Esophagus (tissue), 2 donors: ENCODE measurements around the gene MAX. TPM values are rescaled to one million over a fixed set of nuclear protein-coding genes. Genes with fewer than 3 reads are reported as not detected.

Experiments
- H3K27ac ChIP-seq, 2 donors: one replicate each; pipeline ENCODE4 v1.5.1; 2013; ENCODE audit warnings: low read depth in 2 of 2, mild to moderate bottlenecking in 2 of 2, inconsistent platforms in 1 of 2, low read length in 1 of 2, moderate library complexity in 1 of 2
- H3K27me3 ChIP-seq, 2 donors: one replicate each; pipeline ENCODE4 v1.6.1; 2013; ENCODE audit warnings: low read length in 2 of 2, control low read depth in 1 of 2, mild to moderate bottlenecking in 1 of 2; ENCODE audit not compliant: insufficient read depth in 2 of 2, control insufficient read depth in 1 of 2
- H3K36me3 ChIP-seq, 2 donors: one replicate each; pipeline ENCODE4 v1.6.1; 2013; ENCODE audit warnings: low read length in 1 of 2; ENCODE audit not compliant: control insufficient read depth in 2 of 2, insufficient read depth in 2 of 2
- H3K4me1 ChIP-seq, 2 donors: one replicate each; pipeline ENCODE4 v1.6.1; 2013; ENCODE audit warnings: low read length in 1 of 2; ENCODE audit not compliant: control insufficient read depth in 2 of 2, insufficient read depth in 2 of 2
- H3K4me3 ChIP-seq, 2 donors: one replicate each; pipeline ENCODE4 v1.5.1; 2013; ENCODE audit warnings: low read length in 2 of 2, mild to moderate bottlenecking in 2 of 2, low read depth in 1 of 2, moderate library complexity in 1 of 2
- H3K9me3 ChIP-seq, 2 donors: one replicate each; pipeline ENCODE4 v1.6.1; 2013; ENCODE audit warnings: mild to moderate bottlenecking in 2 of 2, low read depth in 1 of 2, low read length in 1 of 2, moderate library complexity in 1 of 2; ENCODE audit not compliant: control insufficient read depth in 2 of 2, insufficient read depth in 1 of 2
- WGBS, 2 donors: extraction: QIAGEN DNeasy Blood & Tissue Kit; methylation state at CpG; one replicate each; pipeline ENCODE4 v1.1.7; 2013; 5-methylcytosine and 5-hydroxymethylcytosine counted together
- polyA plus RNA-seq, 2 donors: library from polyadenylated mRNA; stranded (reverse); fragments of 200-250 nt; gene quantifications; one replicate each; pipeline ENCODE4 v1.2.3, GENCODE V29; 2013
- donor health status: healthy with polysubstance abuse.
- donor health status: Bipolar disorder and iron deficiency.

MAX gene, protein sequence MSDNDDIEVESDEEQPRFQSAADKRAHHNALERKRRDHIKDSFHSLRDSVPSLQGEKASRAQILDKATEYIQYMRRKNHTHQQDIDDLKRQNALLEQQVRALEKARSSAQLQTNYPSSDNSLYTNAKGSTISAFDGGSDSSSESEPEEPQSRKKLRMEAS
- 10 to 100 TPM; 52.2 to 66.8 TPM for polyA plus RNA-seq

DNA sequence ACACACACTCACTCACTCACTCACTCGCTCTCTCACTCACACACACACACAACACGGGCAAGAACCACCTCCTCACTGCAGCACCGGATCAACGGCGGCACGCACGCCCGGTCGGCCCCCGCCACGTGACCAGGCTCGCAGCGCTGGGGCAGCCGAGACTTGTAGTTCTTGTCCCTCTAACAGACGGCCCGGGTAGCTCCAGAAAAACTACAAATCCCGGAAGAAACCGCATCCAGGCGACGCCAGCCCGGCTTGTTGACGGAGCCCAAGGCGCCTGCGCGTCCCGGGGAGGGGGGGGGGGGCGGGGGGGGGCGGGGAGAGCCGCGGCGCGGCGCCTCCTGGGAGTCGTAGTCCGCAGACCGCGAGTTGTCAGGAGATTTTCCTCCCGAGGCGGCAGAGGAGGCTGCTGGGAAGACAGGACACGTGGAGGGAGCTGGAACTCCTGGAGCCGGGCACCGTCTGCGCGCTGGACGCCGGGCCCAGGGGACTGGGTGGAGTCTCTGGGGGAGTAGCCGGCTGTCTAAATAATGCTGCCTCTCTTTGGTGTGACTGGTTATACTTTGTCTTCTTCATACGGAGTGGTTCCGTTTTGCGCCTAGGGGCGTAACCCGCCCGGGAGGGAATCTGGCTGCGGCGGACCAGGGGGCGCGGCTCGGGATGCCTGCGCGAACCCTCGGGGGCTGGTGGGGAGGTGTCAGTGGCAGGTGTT lies at the start of gene MAX:
TSS of gene MAX (minus strand) at position 77 of the 709 bp plus-strand sequence. CDS start 178 bp downstream, outside the sequence.
- peaks cover 0 to 2% of the 10 kb centered on the region in 2 donors for H3K4me1 ChIP-seq
- H3K27ac ChIP-seq, result peak within 1 kb of the TSS; percentile 92 to 94
- H3K36me3 ChIP-seq, result no peaks in the 10 kb centered on the region
- H3K27me3 ChIP-seq, result no peaks in the 10 kb centered on the region
- no peaks in the 10 kb centered on the region for H3K9me3 ChIP-seq
- WGBS, 2 donors, result 0 to 1% methylated on average over 55 to 61 of the region's 61 CpGs
- H3K4me3 ChIP-seq, result peak within 1 kb of the TSS; percentile 86 to 95

DNA sequence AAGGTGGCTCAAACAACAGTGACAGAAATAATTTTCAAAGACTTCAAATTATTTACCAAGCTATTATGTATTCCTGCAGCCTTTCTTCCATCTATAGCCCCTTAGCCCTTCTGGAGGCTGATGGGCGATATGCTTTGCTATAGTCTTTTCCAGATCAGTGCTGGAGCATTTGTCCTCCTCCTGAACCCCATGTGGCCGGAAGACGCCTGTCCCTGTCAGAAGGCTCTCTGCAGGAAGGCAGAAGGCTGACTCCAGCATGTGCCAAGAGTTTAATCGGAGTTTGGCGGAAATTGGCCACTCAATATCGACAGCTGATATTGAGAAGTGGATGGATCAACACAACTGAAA lies 49.3 kb upstream of the MAX start:
- no peak overlapping the region for H3K4me3 ChIP-seq
- H3K4me1 ChIP-seq, result peaks cover 3 to 4% of the 10 kb centered on the region in 2 donors
- 87 to 88% methylated on average over 6 of the region's 6 CpGs for WGBS, 2 donors
- no peak overlapping the region for H3K27ac ChIP-seq
- no peaks in the 10 kb centered on the region for H3K9me3 ChIP-seq
- no peaks in the 10 kb centered on the region for H3K36me3 ChIP-seq
- H3K27me3 ChIP-seq, result no peaks in the 10 kb centered on the region

DNA sequence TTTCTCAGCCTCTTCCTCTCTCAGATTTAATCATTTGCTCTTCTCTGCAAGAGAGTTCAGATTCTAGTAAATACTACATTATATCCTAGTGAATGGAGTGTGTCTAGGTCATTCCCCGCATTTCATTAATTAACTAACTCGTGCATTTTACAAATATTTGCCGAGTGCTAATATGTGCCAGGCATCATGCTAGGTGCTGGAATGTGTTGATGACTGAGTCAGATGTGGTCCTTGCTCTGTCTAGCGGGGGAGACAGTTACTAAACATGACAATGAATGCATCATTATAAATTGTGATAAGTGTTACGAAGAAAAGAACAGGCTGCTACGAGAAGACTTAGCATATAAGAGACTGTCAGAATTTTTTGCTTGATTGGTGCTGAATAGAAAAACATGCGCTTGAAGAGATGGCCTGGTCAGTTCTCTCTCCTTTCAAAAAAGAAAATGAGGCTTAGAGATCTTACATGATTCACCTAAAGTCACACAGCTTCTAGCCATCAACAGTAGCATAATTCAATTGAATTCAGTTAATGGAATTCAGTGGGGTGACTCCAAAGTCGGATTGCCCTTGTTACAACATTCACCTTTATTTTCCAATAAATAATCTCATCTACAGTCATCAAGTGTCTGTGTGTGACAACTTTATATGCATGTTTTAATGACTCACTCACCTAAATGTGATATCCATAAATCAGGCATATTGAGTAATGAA lies 48.7 kb upstream of the MAX start:
- no peaks in the 10 kb centered on the region for H3K27me3 ChIP-seq
- no peak overlapping the region for H3K4me3 ChIP-seq
- 78 to 84% methylated on average over 8 of the region's 8 CpGs for whole genome bisulfite sequencing, 2 donors
- no peak overlapping the region for H3K27ac ChIP-seq
- H3K36me3 ChIP-seq, result no peaks in the 10 kb centered on the region
- H3K4me1 ChIP-seq, result no peaks in the 10 kb centered on the region
- no peaks in the 10 kb centered on the region for H3K9me3 ChIP-seq

DNA sequence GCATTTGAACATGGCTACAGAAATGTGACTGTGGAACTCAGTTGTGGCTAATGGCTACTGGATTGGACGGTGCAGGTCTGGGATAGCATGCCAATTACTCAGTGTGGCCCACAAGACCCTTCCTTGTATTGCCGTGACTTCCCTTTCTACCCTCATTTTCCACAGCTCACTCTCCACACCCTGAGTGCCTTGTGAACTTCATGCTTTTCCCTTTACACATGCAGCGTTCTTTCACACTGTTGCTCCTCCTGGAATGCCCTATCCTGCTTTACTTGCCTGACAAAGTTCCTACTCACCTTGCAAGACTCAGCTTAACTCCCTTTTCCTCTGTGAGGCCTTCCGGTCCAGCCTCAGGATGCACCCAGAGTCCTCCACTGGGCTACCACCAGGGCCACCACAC lies 46.8 kb upstream of the MAX start:
- Histone ChIP-seq H3K27me3 (no peaks in the 10 kb centered on the region), H3K4me1 (no peaks in the 10 kb centered on the region), H3K36me3 (no peaks in the 10 kb centered on the region), H3K27ac (no peak overlapping the region), H3K4me3 (no peak overlapping the region), H3K9me3 (no peaks in the 10 kb centered on the region)
- 89 to 93% methylated on average over 4 of the region's 4 CpGs for WGBS, 2 donors

DNA sequence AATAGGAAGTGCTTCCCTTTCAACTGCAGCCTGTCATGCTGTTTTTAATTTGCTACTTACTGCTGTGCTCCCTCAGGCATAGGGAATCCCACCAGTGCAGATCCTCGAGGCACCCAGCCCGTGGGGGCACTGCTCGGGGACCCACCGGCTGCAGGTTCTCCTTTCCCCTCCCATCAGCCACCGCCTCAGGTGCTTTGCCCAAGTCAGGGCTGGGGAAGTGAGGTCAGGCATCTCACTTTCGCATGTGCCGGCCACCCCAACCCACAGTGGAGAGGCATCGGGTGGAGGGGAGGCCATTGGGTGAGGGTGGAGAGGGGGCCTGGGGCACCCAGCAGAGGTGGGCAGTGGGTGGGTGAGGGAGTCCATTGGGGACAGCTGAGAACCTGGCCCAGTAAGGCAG lies 41.9 kb upstream of the MAX start:
- H3K27ac ChIP-seq, result no peak overlapping the region
- WGBS, 2 donors, result 91 to 93% methylated on average over 8 of the region's 8 CpGs

GRCh38 chr14:65142914-65143625 lies 40.8 kb upstream of the MAX start:
- WGBS, 2 donors, result 75 to 77% methylated on average over 8 of the region's 8 CpGs
- H3K27ac ChIP-seq, result no peak overlapping the region
- no peak overlapping the region for H3K4me3 ChIP-seq
- H3K36me3 ChIP-seq, result no peaks in the 10 kb centered on the region
- H3K4me1 ChIP-seq, result no peaks in the 10 kb centered on the region
- no peaks in the 10 kb centered on the region for H3K9me3 ChIP-seq
- H3K27me3 ChIP-seq, result no peaks in the 10 kb centered on the region

More for the DNA sequence above, 41.9 kb upstream of the MAX start:
- Histone ChIP-seq H3K27me3 (no peaks in the 10 kb centered on the region), H3K9me3 (no peaks in the 10 kb centered on the region), H3K4me3 (no peak overlapping the region), H3K4me1 (no peaks in the 10 kb centered on the region), H3K36me3 (no peaks in the 10 kb centered on the region)

DNA sequence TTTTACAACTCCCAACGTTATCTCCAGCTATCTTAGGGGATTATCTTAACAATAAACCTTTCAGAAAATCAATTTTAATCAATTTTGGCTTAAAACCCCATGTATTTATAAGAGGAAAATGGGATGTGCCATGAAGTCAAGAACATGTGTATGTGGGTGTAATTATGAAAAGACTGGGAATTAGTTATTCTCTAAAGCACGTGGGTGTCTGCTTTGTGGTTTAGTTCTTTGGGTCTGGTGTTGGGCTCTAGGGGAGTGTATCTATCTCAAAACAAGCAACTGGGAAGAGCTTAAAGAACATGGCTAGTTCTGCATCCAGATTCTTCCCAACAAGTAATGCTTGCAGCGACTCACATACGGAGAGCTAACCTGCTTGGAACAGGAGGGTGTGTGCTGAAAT lies 40.1 kb upstream of the MAX start:
- Histone ChIP-seq H3K4me3 (no peak overlapping the region), H3K27ac (no peak overlapping the region), H3K27me3 (no peaks in the 10 kb centered on the region), H3K36me3 (no peaks in the 10 kb centered on the region), H3K9me3 (no peaks in the 10 kb centered on the region), H3K4me1 (no peaks in the 10 kb centered on the region)
- WGBS, 2 donors, result 68 to 73% methylated on average over 4 of the region's 4 CpGs

DNA sequence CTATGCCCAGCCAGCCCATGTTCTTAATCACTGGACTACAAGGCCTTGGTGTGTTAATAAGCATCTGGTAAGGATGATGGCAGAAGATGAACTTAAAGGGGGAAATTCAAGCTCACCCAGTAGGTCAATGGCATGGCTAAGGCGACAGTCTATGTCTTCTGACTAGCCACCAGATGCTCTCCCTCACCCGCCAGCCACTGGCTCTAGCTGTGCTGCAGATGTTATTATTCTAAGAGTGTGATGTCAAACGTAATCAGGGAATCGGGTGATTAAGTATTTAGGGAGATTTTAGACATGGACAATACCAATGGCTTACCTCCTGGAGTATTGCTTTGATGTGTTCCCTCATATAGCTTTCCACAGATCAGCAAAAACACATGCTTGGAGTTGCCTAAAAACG lies 39.2 kb upstream of the MAX start:
- Histone ChIP-seq H3K4me3 (no peak overlapping the region), H3K27me3 (no peaks in the 10 kb centered on the region), H3K27ac (no peak overlapping the region), H3K4me1 (no peaks in the 10 kb centered on the region), H3K9me3 (no peaks in the 10 kb centered on the region), H3K36me3 (no peaks in the 10 kb centered on the region)
- WGBS, 2 donors, result 75 to 76% methylated on average over 5 of the region's 5 CpGs

- Histone ChIP-seq H3K27me3 (no peaks in the 10 kb centered on the region), H3K4me3 (no peak overlapping the region), H3K27ac (no peak overlapping the region), H3K9me3 (no peaks in the 10 kb centered on the region), H3K4me1 (no peaks in the 10 kb centered on the region), H3K36me3 (no peaks in the 10 kb centered on the region)
- WGBS, 2 donors, result 56 to 59% methylated on average over 9 of the region's 9 CpGs
These were observed 35.5 kb upstream of the MAX start for GRCh38 chr14:65137648-65138307.
